Stimulated activated CD8-positive, alpha-beta memory T cell treated with anti-CD3 and anti-CD28 coated beads, Interleukin-15, amount 100 ng/mL, for 4 hours (primary cell): Measurements from ENCODE around the gene PHF14.

ENCODE experiments used
- DNase-seq, 2 donors: peaks; one replicate each; pipeline ENCODE4 v3.0.0-alpha.2; 2020; ENCODE audit warnings: low read depth in 2 of 2

The PHF14 gene

GRCh38 chr7:11171569-11172192 is 198.0 kb downstream of the PHF14 start:
- no peak for DNase-seq

GRCh38 chr7:11172835-11173234 is 199.2 kb downstream of the PHF14 start:
- no peak for DNase-seq

GRCh38 chr7:11175371-11175770 is 201.7 kb downstream of the PHF14 start:
- no peak for DNase-seq

- DNase-seq, result no peak
These were observed 202.2 kb downstream of the PHF14 start for GRCh38 chr7:11175887-11176286.

- no peak for DNase-seq
These were observed 203.4 kb downstream of the PHF14 start for GRCh38 chr7:11176985-11177555.

- DNase-seq, result no peak
These were observed 204.1 kb downstream of the PHF14 start for GRCh38 chr7:11177793-11178192.

- no peak for DNase-seq
These were observed 207.9 kb downstream of the PHF14 start for GRCh38 chr7:11181590-11181989.

- no peak for DNase-seq
These were observed 209.1 kb downstream of the PHF14 start for GRCh38 chr7:11182736-11183135.

GRCh38 chr7:11185179-11185815 is 211.6 kb downstream of the PHF14 start:
- DNase-seq, result no peak

GRCh38 chr7:11188529-11189310 is 215.0 kb downstream of the PHF14 start:
- DNase-seq, result no peak

- no peak for DNase-seq
These were observed 217.4 kb downstream of the PHF14 start for GRCh38 chr7:11191081-11191480.

- DNase-seq, result no peak
These were observed 218.0 kb downstream of the PHF14 start for GRCh38 chr7:11191574-11192220.

GRCh38 chr7:11192506-11192905 is 218.8 kb downstream of the PHF14 start:
- DNase-seq, result no peak

GRCh38 chr7:11193131-11193867 is 219.6 kb downstream of the PHF14 start:
- no peak for DNase-seq

- no peak for DNase-seq
These were observed 220.2 kb downstream of the PHF14 start for GRCh38 chr7:11193888-11194287.

GRCh38 chr7:11194492-11194891 is 220.8 kb downstream of the PHF14 start:
- DNase-seq, result no peak

GRCh38 chr7:11195502-11195901 is 221.8 kb downstream of the PHF14 start:
- no peak for DNase-seq

GRCh38 chr7:11196143-11196542 is 222.5 kb downstream of the PHF14 start:
- no peak for DNase-seq

GRCh38 chr7:11203224-11203623 is 229.6 kb downstream of the PHF14 start:
- no peak for DNase-seq

GRCh38 chr7:11203683-11204082 is 230.0 kb downstream of the PHF14 start:
- no peak for DNase-seq

- no peak for DNase-seq
These were observed 232.7 kb downstream of the PHF14 start for GRCh38 chr7:11206177-11206899.
